ENCODE measurements around the gene NFYB. TPM values are rescaled to one million over a fixed set of nuclear protein-coding genes. Genes with fewer than 3 reads are reported as not detected.

NFYB gene
- total RNA-seq, 1 donor from 2014 or later, result 62.8 TPM

- no peaks in the 10 kb centered on the region for H3K36me3 ChIP-seq
- no peak overlapping the region for H3K27ac ChIP-seq
- no peak overlapping the region for H3K4me3 ChIP-seq
- no peak for DNase-seq (ENCODE audit: low spot score in 2 of 2)
- TF ChIP-seq, protein P1, sequence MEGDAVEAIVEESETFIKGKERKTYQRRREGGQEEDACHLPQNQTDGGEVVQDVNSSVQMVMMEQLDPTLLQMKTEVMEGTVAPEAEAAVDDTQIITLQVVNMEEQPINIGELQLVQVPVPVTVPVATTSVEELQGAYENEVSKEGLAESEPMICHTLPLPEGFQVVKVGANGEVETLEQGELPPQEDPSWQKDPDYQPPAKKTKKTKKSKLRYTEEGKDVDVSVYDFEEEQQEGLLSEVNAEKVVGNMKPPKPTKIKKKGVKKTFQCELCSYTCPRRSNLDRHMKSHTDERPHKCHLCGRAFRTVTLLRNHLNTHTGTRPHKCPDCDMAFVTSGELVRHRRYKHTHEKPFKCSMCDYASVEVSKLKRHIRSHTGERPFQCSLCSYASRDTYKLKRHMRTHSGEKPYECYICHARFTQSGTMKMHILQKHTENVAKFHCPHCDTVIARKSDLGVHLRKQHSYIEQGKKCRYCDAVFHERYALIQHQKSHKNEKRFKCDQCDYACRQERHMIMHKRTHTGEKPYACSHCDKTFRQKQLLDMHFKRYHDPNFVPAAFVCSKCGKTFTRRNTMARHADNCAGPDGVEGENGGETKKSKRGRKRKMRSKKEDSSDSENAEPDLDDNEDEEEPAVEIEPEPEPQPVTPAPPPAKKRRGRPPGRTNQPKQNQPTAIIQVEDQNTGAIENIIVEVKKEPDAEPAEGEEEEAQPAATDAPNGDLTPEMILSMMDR (IDR thresholded peaks at IDR 0.05), result no peak
- H3K9me3 ChIP-seq, result no peaks in the 10 kb centered on the region
- intact Hi-C loops (cut with DNase I), result no loop called here
- H3K27me3 ChIP-seq, result no peaks in the 10 kb centered on the region
- H3K4me1 ChIP-seq, result peaks cover 0 to 7% of the 10 kb centered on the region in 2 donors
Measured at GRCh38 chr12:104142543-104142942, 4.5 kb upstream of the NFYB start.

DNA sequence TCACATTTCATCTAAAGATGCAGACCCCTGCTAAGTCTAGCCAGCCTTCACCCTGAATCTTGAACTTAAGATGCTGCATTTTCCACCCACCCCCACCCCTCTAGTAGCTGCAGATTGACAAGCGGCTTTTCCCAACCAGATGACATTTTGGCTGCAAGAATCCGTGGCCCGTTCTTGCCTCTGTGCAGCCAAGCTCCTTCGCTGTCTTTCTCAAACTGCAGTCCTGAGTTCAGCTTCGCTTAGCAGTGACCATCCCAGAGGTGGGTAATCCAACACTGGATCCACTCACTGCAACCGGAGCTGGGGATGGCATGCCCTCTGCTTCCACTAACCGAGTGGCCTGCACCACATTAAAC is 765 bp upstream of the NFYB start:
- H3K27ac ChIP-seq, result peak overlapping the region; percentile 79 to 87
- TF ChIP-seq, protein P1 (IDR thresholded peaks at IDR 0.05), result no peak

DNA sequence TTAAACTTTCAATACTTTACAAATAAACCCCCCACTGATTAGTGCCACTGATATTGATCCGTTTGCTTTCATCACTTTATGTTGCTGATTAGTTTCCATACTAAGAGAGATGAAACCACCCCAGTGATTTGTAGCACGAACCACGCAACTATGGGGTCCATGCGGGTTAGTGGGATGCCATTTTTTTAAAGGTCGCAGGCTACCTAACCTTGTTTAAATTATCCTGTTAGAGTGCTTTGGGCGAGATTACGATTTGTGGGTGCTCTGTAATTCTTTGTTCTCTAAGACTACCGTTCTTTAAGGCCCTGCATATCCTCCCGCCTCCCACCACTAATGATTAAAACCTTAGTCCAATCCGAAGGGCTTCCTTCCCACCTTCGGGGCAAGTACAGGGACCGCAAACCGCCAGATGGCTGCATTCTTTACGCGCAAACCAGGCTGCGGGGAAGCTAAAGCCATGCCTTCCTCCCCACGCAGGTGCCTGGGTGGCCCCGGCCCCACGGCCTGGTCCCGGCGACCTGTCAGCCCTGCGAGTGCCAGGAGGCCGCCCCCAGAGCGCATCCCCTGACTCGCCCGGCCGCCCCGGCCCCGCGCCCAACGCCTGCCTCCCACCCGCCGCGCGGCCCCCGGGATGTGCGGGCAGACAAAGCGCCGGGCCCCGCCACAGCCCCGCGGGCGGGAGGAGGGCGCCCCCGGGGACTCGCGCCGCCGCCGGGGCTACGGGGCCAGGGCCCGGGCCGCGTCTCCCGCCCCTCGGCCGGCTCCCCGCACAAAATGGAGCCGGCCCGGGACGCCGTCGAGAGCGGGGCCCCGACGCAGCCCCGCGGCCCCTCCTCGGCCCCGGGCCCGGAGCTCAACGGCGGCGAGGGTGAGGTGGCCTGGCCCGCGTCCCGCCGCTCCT is 759 bp downstream of the NFYB start:
- intact Hi-C loops (cut with DNase I), result loop anchor here (2.0 to 5.0 kb wide), 2 partner anchors 42 to 150 kb away; no protein-coding TSS in a partner anchor
- peaks cover 0 to 28% of the 10 kb centered on the region in 2 donors for H3K4me1 ChIP-seq
- TF ChIP-seq, protein P1 (IDR thresholded peaks at IDR 0.05), result no peak

More for the DNA sequence above, 765 bp upstream of the NFYB start:
- H3K36me3 ChIP-seq, result peaks cover 0 to under 1% of the 10 kb centered on the region in 2 donors
- no peaks in the 10 kb centered on the region for H3K9me3 ChIP-seq
- H3K4me3 ChIP-seq, result peak overlapping the region; percentile 53 to 68
- no peak for DNase-seq (ENCODE audit: low spot score in 2 of 2)
- intact Hi-C loops (cut with DNase I), result loop anchor here (5.0 kb wide), 1 partner anchor 149 kb away; no protein-coding TSS in a partner anchor
- H3K27me3 ChIP-seq, result no peaks in the 10 kb centered on the region
- H3K4me1 ChIP-seq, result peaks cover 0 to 23% of the 10 kb centered on the region in 2 donors

GRCh38 chr12:104136577-104136976 is 1.4 kb downstream of the NFYB start:
- peak overlapping the region; percentile 91 to 98 for H3K27ac ChIP-seq
- no peaks in the 10 kb centered on the region for H3K9me3 ChIP-seq
- intact Hi-C loops (cut with DNase I), result loop anchor here (2.0 to 5.0 kb wide), 2 partner anchors 42 to 151 kb away; no protein-coding TSS in a partner anchor
- no peak for DNase-seq (ENCODE audit: low spot score in 2 of 2)
- H3K4me1 ChIP-seq, result peaks cover 0 to 28% of the 10 kb centered on the region in 2 donors
- peaks cover 6 to 18% of the 10 kb centered on the region in 2 donors for H3K36me3 ChIP-seq
- H3K27me3 ChIP-seq, result no peaks in the 10 kb centered on the region
- TF ChIP-seq, protein P1 (IDR thresholded peaks at IDR 0.05), result no peak
- peak overlapping the region; percentile 88 to 97 for H3K4me3 ChIP-seq

More for the DNA sequence above, 759 bp downstream of the NFYB start:
- peak in 1 of 2 donors; percentile 66 for DNase-seq (ENCODE audit: low spot score in 2 of 2)
- Histone ChIP-seq H3K27ac (peak overlapping the region; percentile 91 to 98), H3K9me3 (no peaks in the 10 kb centered on the region), H3K4me3 (peak overlapping the region; percentile 88 to 97), H3K27me3 (no peaks in the 10 kb centered on the region), H3K36me3 (peaks cover 6 to 12% of the 10 kb centered on the region in 2 donors)

GRCh38 chr12:104134882-104135281 is 3.1 kb downstream of the NFYB start:
- Histone ChIP-seq H3K9me3 (no peaks in the 10 kb centered on the region), H3K27me3 (no peaks in the 10 kb centered on the region), H3K4me3 (peak overlapping the region in 1 of 2 donors; percentile 10), H3K27ac (no peak overlapping the region), H3K4me1 (peaks cover 0 to 28% of the 10 kb centered on the region in 2 donors), H3K36me3 (peaks cover 6 to 18% of the 10 kb centered on the region in 2 donors)
- no peak for DNase-seq (ENCODE audit: low spot score in 2 of 2)
- intact Hi-C loops (cut with DNase I), result loop anchor here (5.0 kb wide), 1 partner anchor 152 kb away; no protein-coding TSS in a partner anchor
- TF ChIP-seq, protein P1 (IDR thresholded peaks at IDR 0.05), result no peak

All from ascending aorta (tissue), 2 donors.